Erythroblast (primary cell): ENCODE results near the gene DIPK1B.

Source experiments
- DNase-seq, 2 experiments: peaks; one replicate each; lab custom pipeline; 2025; lab: John Stamatoyannopoulos, UW
- GATA1 ChIP-seq: IDR thresholded peaks from 2 replicates; pipeline ENCODE4 v1.6.1; 2011; ENCODE audit warnings: low read depth, mild to moderate bottlenecking, control low read depth, low read length, moderate library complexity
- POLR2A ChIP-seq: IDR thresholded peaks from 2 replicates; pipeline ENCODE4 v1.6.1; 2011; ENCODE audit warnings: mild to moderate bottlenecking, low read length

DIPK1B gene

GRCh38 chr9:136720251-136720897 lies 8.0 kb downstream of the DIPK1B start:
- no peak for DNase-seq
- no peak for TF ChIP-seq POLR2A
- TF ChIP-seq GATA1 = no peak

GRCh38 chr9:136720898-136721338 lies 8.5 kb downstream of the DIPK1B start:
- no peak for DNase-seq
- TF ChIP-seq GATA1 (no peak), POLR2A (no peak)

- peak; percentile 16 for TF ChIP-seq POLR2A
- TF ChIP-seq GATA1 = no peak
Measured at GRCh38 chr9:136721339-136722092, 9.1 kb downstream of the DIPK1B start.

DNA sequence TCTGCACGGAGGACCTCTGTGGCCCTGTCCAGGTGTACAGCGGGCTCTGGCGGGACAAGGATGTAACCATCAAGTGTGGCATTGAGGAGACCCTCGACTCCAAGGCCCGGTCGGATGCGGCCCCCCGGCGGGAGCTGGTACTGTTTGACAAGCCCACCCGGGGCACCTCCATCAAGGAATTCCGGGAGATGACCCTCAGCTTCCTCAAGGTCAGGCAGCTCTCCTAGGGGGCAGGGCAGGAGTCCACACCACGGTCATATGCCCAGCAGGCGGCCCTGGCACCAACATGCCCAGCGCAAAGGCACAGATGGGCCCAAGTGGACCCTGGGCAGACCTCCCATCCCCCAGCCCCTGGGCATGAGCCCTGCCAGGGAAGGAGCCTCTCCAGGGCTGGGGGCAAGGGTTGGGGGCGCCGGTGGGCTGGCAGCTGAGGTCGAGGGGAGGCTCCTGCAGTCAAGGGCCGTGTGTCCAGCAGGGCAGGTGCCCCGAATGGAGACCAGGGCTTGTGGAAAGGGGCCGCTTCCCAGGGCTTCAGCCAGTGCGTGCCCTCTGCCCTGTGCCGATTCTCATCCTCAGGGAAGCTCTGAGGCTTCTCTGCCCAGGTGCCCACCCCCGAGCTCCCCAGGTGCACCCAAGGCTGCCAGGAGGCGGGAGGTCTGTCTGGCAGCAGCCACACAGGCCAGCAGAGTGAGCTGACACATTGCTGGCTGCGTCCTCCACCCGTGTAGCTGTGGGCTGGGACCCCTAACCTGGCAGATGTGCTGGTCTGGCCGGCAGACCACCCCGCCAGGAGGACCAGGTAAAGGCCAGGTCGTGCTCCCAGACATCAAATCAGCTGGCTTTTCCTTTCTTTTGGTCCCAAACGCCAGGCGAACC lies 10.0 kb downstream of the DIPK1B start:
- no peak for DNase-seq
- TF ChIP-seq GATA1 (no peak), POLR2A (no peak)

More at GRCh38 chr9:136721339-136722092, 9.1 kb downstream of the DIPK1B start:
- DNase-seq = no peak

DNA sequence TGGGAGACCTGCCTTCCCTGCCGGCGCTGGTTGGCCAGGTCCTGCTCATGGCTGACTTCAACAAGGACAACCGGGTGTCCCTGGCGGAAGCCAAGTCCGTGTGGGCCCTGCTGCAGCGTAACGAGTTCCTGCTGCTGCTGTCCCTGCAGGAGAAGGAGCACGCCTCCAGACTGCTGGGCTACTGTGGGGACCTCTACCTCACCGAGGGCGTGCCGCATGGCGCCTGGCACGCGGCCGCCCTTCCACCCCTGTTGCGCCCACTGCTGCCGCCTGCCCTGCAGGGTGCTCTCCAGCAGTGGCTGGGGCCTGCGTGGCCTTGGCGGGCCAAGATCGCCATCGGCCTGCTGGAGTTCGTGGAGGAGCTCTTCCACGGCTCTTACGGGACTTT lies 10.6 kb downstream of the DIPK1B start:
- peak; percentile 34 to 42 for DNase-seq
- TF ChIP-seq POLR2A (peak; percentile 18), GATA1 (no peak)

DNA sequence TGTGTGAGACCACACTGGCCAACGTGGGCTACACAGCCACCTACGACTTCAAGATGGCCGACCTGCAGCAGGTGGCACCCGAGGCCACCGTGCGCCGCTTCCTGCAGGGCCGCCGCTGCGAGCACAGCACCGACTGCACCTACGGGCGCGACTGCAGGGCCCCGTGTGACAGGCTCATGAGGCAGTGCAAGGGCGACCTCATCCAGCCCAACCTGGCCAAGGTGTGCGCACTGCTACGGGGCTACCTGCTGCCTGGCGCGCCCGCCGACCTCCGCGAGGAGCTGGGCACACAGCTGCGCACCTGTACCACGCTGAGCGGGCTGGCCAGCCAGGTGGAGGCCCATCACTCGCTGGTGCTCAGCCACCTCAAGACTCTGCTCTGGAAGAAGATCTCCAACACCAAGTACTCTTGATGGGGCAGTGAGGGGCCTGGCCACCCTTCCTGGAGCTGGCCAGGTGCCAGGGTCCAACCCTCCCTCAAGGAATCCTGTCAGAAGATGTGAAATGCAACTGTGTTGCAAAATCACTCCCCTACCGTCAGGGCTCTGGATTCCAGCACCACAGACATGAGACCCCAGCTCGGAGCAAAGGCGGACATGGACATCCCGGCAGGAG lies 11.1 kb downstream of the DIPK1B start:
- peak in 1 of 2 experiments; percentile 34 for DNase-seq
- no peak for TF ChIP-seq GATA1
- peak; percentile 28 for TF ChIP-seq POLR2A

- no peak for DNase-seq
- TF ChIP-seq POLR2A (no peak), GATA1 (no peak)
Measured at GRCh38 chr9:136723989-136724388, 11.6 kb downstream of the DIPK1B start.

DNA sequence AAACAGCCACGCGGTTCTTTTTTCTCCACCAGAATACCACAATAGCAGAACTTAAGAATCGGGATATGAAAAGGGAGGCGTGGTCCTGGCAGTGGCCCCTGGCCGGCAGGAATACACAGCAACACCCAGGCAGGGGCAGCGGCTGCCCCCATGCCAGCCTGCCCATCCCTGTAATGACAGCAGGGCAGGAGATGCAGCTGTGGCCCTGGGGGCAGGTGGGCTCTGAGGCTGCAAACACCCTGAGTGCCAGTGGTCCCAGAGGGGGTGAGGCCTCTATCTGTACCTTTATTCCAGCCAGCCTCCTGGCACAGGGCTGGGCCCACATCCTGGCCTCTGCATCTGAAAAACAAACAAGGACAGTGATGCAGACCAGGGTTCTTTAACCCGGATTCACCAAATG lies 12.4 kb downstream of the DIPK1B start:
- DNase-seq = no peak
- TF ChIP-seq GATA1 (no peak), POLR2A (no peak)

GRCh38 chr9:136725612-136726011 lies 13.2 kb downstream of the DIPK1B start:
- no peak for TF ChIP-seq GATA1
- TF ChIP-seq POLR2A = no peak
- peak in 1 of 2 experiments; percentile 20 for DNase-seq

GRCh38 chr9:136726118-136726517 lies 13.7 kb downstream of the DIPK1B start:
- no peak for DNase-seq
- no peak for TF ChIP-seq GATA1
- no peak for TF ChIP-seq POLR2A

DNA sequence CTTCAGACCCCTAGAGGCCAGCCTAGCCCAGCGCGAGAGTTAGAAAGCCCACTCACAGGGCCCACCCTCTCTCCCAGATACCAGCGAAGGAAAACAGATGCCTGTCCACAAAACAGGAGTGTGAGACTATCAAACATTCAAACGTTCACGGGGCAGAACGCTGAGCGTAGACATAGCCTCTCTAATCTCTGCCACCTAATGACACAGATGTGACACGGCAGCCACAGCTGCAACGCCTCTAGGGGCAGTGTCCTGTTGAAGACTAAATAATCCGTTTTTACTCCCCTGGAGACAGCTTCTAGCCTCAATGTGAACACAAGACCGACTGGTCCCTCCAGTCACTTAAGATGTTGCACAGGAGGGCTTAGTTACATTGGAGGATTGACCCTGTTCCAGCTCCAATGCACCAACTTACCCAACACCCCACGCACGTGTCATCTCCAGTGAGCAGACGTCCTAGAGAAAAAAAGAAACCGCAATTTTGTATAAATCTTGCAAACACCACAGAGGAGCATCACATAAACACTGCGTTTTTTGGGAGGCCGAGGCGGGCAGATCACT lies 14.3 kb downstream of the DIPK1B start:
- DNase-seq = peak; percentile 83 to 85

DNA sequence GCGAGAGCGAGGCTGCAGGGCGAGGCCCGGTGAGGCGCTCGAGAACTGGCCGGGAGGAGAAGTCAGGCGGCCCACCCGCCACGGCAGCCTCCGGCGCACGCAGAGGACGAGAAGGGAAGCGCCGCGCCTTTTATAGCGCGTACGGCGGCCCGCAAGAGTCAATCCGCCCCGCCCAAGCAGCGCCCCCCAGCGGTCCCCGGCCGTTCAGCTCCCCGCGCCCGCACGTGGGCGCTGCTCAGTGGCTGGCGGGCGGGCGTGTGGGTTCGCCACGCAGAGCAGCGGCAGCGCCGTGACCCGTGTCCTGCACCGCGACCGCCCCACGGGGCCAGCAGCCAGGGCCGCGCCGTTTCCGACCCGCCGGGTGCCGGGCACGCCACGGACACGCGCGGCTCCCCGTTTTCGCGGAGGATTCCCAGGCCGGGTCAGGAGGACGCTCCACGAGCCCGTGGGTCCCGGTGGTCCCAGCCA lies 15.7 kb downstream of the DIPK1B start:
- TF ChIP-seq GATA1 (no peak), POLR2A (peak; percentile 99)
- peak; percentile 95 to 97 for DNase-seq

More for the DNA sequence above, 14.3 kb downstream of the DIPK1B start:
- TF ChIP-seq GATA1 = no peak
- TF ChIP-seq POLR2A = no peak

DNA sequence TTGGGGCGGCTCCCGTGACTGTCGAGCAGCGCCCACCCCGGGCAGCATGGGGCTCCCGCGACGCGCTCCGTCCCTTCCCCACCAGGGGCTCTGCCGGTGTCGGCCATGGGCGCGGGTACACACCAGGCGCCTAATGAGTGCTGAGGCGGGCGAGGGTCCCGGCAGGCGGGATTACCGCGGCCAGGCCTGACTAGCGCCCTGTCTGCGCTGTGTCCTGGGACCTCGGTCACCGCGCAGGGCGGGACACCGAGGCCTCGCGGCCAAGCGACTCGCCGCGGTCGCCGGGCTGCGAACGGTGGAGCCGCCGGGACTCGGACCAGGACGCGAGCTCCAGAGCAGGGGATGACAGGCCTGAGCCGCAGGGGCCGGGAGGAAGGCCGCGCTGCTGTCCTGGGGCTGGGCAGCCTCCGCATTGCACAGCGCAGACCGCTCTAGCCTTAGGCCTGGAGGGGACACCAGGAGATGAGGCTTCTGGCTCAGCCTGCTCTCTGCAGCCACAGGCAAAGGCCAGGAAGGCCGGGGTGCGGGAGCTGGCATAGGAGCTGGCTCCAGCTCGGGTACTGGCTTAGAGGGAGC lies 16.3 kb downstream of the DIPK1B start:
- peak; percentile 59 to 61 for DNase-seq
- no peak for TF ChIP-seq POLR2A
- TF ChIP-seq GATA1 = no peak
